OCI-M2 (cell line): ENCODE measurements around the gene SRPX.

Experiments
- DNase-seq: peaks from one replicate; lab custom pipeline; 2025; ENCODE audit not compliant: unreplicated experiment; lab: John Stamatoyannopoulos, UW

The SRPX gene

GRCh38 chrX:38220415-38221390 lies at the start of gene SRPX:
Gene SRPX, minus strand, starts transcription at chrX:38220871. Its CDS starts 79 bp downstream, at chrX:38220792.
- DNase-seq, result no peak

- DNase-seq, result no peak
Observed at GRCh38 chrX:38268011-38268410, 47.3 kb upstream of the SRPX start.

GRCh38 chrX:38262715-38263620 lies 42.3 kb upstream of the SRPX start:
- no peak for DNase-seq

GRCh38 chrX:38260231-38260630 lies 39.6 kb upstream of the SRPX start:
- DNase-seq, result no peak

GRCh38 chrX:38256019-38256418 lies 35.3 kb upstream of the SRPX start:
- DNase-seq, result no peak

GRCh38 chrX:38249965-38250364 lies 29.3 kb upstream of the SRPX start:
- DNase-seq, result no peak

GRCh38 chrX:38247051-38247450 lies 26.4 kb upstream of the SRPX start:
- DNase-seq, result no peak

GRCh38 chrX:38240541-38240940 lies 19.9 kb upstream of the SRPX start:
- DNase-seq, result no peak

GRCh38 chrX:38236901-38237615 lies 16.4 kb upstream of the SRPX start:
- DNase-seq, result no peak

GRCh38 chrX:38233891-38234667 lies 13.4 kb upstream of the SRPX start:
- DNase-seq, result no peak

GRCh38 chrX:38232079-38232686 lies 11.5 kb upstream of the SRPX start:
- DNase-seq, result no peak

GRCh38 chrX:38225093-38225492 lies 4.4 kb upstream of the SRPX start:
- DNase-seq, result no peak

- no peak for DNase-seq
Observed at GRCh38 chrX:38224160-38224559, 3.5 kb upstream of the SRPX start.

GRCh38 chrX:38221391-38221929 lies 789 bp upstream of the SRPX start:
- DNase-seq, result no peak

GRCh38 chrX:38220024-38220414 lies 652 bp downstream of the SRPX start:
- DNase-seq, result peak; percentile 14

GRCh38 chrX:38216642-38217041 lies 4.0 kb downstream of the SRPX start:
- no peak for DNase-seq

GRCh38 chrX:38214551-38215531 lies 5.8 kb downstream of the SRPX start:
- DNase-seq, result no peak

- DNase-seq, result no peak
Observed at GRCh38 chrX:38214044-38214443, 6.6 kb downstream of the SRPX start.
